HepG2 (cell line): ENCODE data around the gene MSANTD1. TPM values are rescaled to one million over a fixed set of nuclear protein-coding genes. Genes with fewer than 3 reads are reported as not detected.

ENCODE experiments used
- ATRX ChIP-seq: sonication (generic); formaldehyde crosslinking; IDR thresholded peaks from 2 replicates; pipeline ENCODE4 v1.4.0; 2020; ENCODE audit warnings: missing genetic modification reagents, borderline replicate concordance
- PHB2 ChIP-seq: fragments of 450-650 bp; IDR thresholded peaks from 2 replicates; pipeline ENCODE4 v1.6.1; 2018; ENCODE audit not compliant: partially characterized antibody
- PHF8 ChIP-seq: sonication (generic); formaldehyde crosslinking; IDR thresholded peaks from 2 replicates; pipeline ENCODE4 v1.5.0; 2020; ENCODE audit warnings: missing genetic modification reagents
- POLR2G ChIP-seq: fragments of 200-400 bp; formaldehyde crosslinking; IDR thresholded peaks from 2 replicates; pipeline ENCODE4 v1.6.1; 2018; ENCODE audit warnings: mild to moderate bottlenecking, low read depth, low read length, moderate library complexity
- PRDM10 ChIP-seq: sonication (generic); formaldehyde crosslinking; IDR thresholded peaks from 2 replicates; pipeline ENCODE4 v1.4.0; 2020; ENCODE audit warnings: low read depth, missing genetic modification reagents
- RBM39 ChIP-seq: fragments of 200-400 bp; formaldehyde crosslinking; IDR thresholded peaks from one replicate; pipeline ENCODE4 v1.6.1; 2018; ENCODE audit warnings: antibody characterized with exemption, mild to moderate bottlenecking, low read depth, low read length; ENCODE audit not compliant: poor library complexity, severe bottlenecking
- ZBTB34 ChIP-seq: sonication (generic); formaldehyde crosslinking; IDR thresholded peaks from 2 replicates; pipeline ENCODE4 v1.8.0; 2022; ENCODE audit warnings: mild to moderate bottlenecking, missing genetic modification reagents
- ZFX ChIP-seq: sonication (generic); formaldehyde crosslinking; IDR thresholded peaks from 2 replicates; pipeline ENCODE4 v1.4.0; 2020; ENCODE audit warnings: mild to moderate bottlenecking, low read depth, missing genetic modification reagents, moderate library complexity
- ZNF251 ChIP-seq: sonication (generic); formaldehyde crosslinking; IDR thresholded peaks from 2 replicates; pipeline ENCODE4 v1.9.0; 2021; ENCODE audit warnings: mild to moderate bottlenecking, missing genetic modification reagents
- ZNF275 ChIP-seq: sonication (generic); formaldehyde crosslinking; IDR thresholded peaks from 2 replicates; pipeline ENCODE4 v1.8.0; 2022; ENCODE audit warnings: missing genetic modification reagents, mild to moderate bottlenecking, inconsistent platforms, borderline replicate concordance
- ZNF607 ChIP-seq: sonication (generic); formaldehyde crosslinking; IDR thresholded peaks from 2 replicates; pipeline ENCODE4 v1.5.1; 2020; ENCODE audit warnings: missing genetic modification reagents, mild to moderate bottlenecking, borderline replicate concordance
- ZNF672 ChIP-seq: sonication (generic); formaldehyde crosslinking; IDR thresholded peaks from 2 replicates; pipeline ENCODE4 v1.8.1; 2022; ENCODE audit warnings: missing genetic modification reagents
- ZNF678 ChIP-seq: sonication (generic); formaldehyde crosslinking; IDR thresholded peaks from 2 replicates; pipeline ENCODE4 v1.4.0; 2020; ENCODE audit warnings: mild to moderate bottlenecking, missing genetic modification reagents
- ZNF747 ChIP-seq: sonication (generic); formaldehyde crosslinking; IDR thresholded peaks from 2 replicates; pipeline ENCODE4 v1.8.1; 2023; ENCODE audit warnings: missing genetic modification reagents, mild to moderate bottlenecking, borderline replicate concordance
- ZNF83 ChIP-seq: sonication (generic); formaldehyde crosslinking; IDR thresholded peaks from 2 replicates; pipeline ENCODE4 v1.4.0; 2020; ENCODE audit warnings: missing genetic modification reagents, mild to moderate bottlenecking, borderline replicate concordance
- polyA plus RNA-seq, 8 experiments: library from polyadenylated mRNA; depleted of rRNA in 3 of 8; stranded (reverse) in 7 of 8; unstranded in 1 of 8; fragments of >200 nt; fragmentation: Illumina TruSeq in 4 of 8; extraction: Trizol in 4 of 8; gene quantifications; 2 replicates each; pipeline versions ENCODE4 v1.2.1 to v1.2.3, GENCODE V29; 2011 to 2016; ENCODE audit warnings: low read depth in 4 of 8, missing spikeins in 1 of 8, mixed read lengths in 1 of 8; ENCODE audit not compliant: insufficient read depth in 1 of 8
- total RNA-seq, 5 experiments: library from RNA; depleted of rRNA; stranded (reverse); fragments of >200 nt; fragmentation: Illumina TruSeq; extraction: Trizol; gene quantifications; 2 replicates each; pipeline ENCODE4 v1.2.3, GENCODE V29; 2016; ENCODE audit warnings: low read depth in 1 of 5
- TF ChIP-seq, protein P1 (sequence below): sonication (generic); formaldehyde crosslinking; IDR thresholded peaks from 2 replicates; pipeline ENCODE4 v1.4.0; 2020; ENCODE audit warnings: low read depth, mild to moderate bottlenecking, missing genetic modification reagents
- TF ChIP-seq, protein P2 (sequence below): IDR thresholded peaks from 2 replicates; pipeline ENCODE4 v1.6.1; 2012; ENCODE audit warnings: inconsistent platforms

Gene MSANTD1
- total and polyA plus RNA-seq, 2 of the 13 experiments (the other 11 are each of a cell fraction or from before 2014, with no cell fraction given), result 0.22 to 0.40 TPM

DNA sequence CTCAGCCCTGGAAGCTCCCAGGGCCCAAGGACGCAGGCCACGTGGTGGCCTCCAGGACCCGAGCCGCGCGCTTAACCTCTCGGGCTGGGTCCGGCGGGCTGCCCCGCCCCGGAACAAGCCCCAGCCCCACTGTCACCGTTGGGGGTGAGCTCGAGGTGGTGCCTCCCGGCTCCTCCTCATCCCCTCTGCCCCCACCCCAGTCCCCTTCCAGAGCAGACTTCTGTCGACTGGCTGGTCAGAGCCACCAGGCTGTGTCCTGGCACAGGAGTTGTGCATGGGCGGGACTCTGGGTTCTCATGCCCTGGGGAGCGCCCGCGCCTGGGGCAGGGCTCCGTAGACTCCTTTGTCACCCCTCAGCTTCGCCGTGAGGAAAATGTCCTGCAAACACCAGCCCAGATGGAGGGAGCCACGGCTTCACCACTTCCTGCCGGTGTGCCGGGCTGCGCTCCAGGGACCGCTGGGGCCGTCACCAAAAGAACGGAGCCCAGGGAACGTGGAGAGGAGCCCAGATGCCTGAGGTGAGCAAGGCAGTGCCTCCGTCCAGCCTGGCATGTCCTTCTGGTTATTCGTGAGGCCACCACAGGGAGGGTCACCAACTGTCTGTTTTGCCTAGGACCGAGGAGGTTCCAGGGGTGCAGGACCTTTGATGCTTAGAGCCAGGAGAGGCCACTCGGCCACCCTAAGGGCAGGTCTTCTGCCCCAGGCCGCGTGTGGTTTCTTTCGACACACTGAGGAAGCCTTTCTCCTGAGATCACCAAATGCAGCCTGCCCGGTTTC is 36.8 kb downstream of the MSANTD1 start (continued):
- TF ChIP-seq, protein P1, sequence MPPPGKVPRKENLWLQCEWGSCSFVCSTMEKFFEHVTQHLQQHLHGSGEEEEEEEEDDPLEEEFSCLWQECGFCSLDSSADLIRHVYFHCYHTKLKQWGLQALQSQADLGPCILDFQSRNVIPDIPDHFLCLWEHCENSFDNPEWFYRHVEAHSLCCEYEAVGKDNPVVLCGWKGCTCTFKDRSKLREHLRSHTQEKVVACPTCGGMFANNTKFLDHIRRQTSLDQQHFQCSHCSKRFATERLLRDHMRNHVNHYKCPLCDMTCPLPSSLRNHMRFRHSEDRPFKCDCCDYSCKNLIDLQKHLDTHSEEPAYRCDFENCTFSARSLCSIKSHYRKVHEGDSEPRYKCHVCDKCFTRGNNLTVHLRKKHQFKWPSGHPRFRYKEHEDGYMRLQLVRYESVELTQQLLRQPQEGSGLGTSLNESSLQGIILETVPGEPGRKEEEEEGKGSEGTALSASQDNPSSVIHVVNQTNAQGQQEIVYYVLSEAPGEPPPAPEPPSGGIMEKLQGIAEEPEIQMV (CRISPR knock-in tag), result peak; percentile 22; the same call in 1 of the 2 replicates
- TF ChIP-seq, protein P2, sequence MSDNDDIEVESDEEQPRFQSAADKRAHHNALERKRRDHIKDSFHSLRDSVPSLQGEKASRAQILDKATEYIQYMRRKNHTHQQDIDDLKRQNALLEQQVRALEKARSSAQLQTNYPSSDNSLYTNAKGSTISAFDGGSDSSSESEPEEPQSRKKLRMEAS, result peak; percentile 98
- no peak for TF ChIP-seq ZNF251 (CRISPR knock-in tag)
- peak; percentile 32 for TF ChIP-seq RBM39
- 0 out of 2 replicates have a peak, but pooled peaks have one; percentile 28 for TF ChIP-seq ZNF678 (CRISPR knock-in tag)
- peak; percentile 88; the same call in 1 of the 2 replicates for TF ChIP-seq ZFX
- TF ChIP-seq ATRX (CRISPR knock-in tag), result no peak
- TF ChIP-seq PHB2, result no peak
- TF ChIP-seq ZBTB34 (CRISPR knock-in tag), result peak; percentile 36; the same call in 1 of the 2 replicates
- TF ChIP-seq POLR2G, result peak; percentile 62; the same call in 1 of the 2 replicates
- no peak for TF ChIP-seq ZNF672 (CRISPR knock-in tag)
- TF ChIP-seq ZNF747 (CRISPR knock-in tag), result peak; percentile 67; the same call in 1 of the 2 replicates
- TF ChIP-seq ZNF83 (CRISPR knock-in tag), result peak; percentile 81; the same call in 1 of the 2 replicates
- peak; percentile 58 for TF ChIP-seq ZNF607 (CRISPR knock-in tag)
- 0 out of 2 replicates have a peak, but pooled peaks have one; percentile 45 for TF ChIP-seq ZNF275 (CRISPR knock-in tag)
- peak; percentile 90; the same call in 1 of the 2 replicates for TF ChIP-seq PRDM10 (CRISPR knock-in tag)
- TF ChIP-seq PHF8, result peak; percentile 49
